GM19395 (cell line): Measurements from ENCODE around the gene PREX1.

Source experiments
- ATAC-seq: cut with Tn5 transposase; IDR thresholded peaks from one replicate; pipeline ENCODE4 v1.9.1; 2021; ENCODE audit warnings: mild to moderate bottlenecking, moderate library complexity; ENCODE audit not compliant: unreplicated experiment

PREX1 gene

DNA sequence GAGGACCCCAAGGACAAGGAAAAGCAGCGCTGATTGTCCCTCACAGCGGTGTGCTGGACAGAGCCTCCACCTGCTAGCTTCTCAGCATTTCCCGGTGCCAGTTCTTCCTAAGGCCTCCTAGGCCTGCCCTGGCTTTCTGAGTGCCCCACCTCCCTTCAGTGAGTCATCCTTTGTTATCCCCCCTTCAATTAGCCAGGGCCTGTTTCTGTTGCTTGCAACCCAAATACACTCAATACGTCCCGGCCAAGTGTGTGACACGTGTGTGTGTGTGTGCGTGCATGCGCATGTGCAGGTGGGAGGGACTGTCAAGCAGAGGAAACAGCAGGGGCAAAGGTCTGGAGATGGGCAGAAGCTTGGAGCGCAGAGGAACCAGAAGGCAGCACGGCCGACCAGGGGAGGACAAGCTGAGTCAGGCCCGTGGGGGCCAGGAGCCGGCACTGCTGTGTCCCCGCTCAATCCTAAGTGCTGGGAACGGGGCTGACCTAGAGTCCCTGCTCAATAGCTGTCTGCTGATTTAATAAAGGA is 159.8 kb downstream of the PREX1 start:
- no peak for ATAC-seq

DNA sequence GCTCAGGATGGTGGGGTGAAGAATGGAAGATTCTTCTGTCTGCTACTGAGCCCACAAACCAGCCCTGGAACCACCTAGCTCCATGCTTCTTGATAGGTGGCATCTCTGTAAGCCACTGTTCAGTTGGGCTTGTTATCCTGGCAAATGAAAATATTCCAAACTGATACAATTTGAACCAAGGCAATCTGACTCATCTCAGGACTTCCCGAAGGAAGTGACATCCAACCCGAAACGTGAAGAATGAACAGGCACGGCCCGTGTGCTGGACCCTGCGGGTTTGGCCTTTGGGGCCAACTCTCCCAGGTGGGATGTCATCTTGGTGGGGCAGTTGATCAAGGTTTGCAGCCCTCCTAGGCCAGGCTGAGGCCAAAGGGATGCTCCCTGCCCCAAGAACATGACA is 160.3 kb downstream of the PREX1 start:
- no peak for ATAC-seq

DNA sequence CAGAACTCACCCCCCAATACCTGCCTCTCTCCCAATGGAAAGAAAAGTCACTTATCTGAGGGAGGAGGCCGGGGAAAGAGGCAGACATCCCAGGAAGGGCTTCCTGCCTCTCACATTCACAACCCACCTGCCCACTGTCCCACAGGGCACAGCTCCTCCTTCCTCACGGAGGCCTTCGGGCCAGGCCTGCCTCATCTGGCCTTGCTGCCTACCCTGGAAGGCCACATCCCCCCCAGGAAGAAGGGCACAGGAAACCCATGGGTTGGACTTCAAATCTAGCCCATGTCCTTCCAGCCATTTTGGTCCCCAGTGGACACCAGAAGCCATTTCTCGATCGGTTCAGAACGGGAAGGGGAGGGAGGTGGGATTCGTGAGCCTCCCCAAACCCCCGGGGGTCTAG is 162.0 kb downstream of the PREX1 start:
- no peak for ATAC-seq

DNA sequence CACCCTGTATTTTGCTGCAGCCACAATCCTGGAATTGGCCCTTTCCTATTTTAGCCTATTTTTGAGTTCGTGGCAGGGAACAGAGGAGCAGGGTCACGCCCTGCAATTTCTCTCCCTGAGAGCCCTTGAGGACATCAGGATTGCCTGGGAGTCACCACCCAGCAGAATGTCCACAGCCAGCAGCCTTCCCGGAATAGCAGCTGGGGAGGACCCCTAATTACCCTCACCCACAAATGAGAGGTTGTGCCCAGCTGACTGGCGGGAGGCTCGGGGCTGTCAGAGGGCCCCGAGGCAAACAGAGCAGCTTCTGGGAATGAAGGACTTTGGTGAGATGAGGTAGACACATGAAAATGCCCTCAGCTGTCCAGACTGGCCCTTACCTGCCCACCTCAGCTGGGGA is 165.1 kb downstream of the PREX1 start:
- ATAC-seq, result no peak

DNA sequence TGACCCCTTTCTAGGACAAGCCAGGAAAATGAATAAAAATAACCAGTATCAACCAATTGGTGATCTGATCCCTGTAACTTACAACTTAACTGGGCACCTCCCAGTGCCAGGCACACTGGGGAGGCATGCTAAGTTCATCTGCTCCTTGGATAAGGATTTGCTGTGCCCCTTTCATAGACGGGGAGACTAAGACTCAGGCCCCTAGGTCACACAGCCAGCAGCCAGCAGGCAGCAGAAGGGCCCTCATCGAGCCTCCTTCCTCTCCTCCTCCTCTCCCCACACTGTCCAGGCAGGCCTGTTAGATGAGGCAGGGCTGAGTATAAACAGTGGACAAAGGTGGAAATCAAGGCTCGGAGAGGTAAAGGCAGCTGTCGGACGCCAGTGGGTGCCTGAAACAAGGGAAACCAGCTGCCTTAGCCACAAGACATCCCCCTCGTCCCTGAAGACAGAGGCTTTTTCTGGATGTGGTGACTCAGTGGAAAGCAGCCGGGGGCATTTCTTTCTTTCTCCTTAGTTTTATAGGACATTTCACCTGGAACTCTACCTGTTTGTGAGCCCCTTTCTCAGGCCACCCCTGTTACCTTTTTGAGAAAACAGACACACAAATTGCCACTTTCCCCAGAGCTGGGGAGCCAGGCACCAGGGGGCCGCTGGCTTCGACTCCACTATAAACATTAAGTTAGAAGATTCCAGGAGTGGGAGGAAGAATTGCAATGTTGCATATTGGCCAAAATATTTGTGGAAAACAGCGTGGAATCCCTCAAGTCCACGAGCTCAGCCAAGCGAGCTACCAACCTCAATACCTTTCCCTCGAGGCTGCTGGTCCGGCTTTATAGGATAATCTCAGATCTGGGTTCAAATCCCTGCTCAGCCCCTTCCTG is 166.0 kb downstream of the PREX1 start:
- ATAC-seq, result no peak

DNA sequence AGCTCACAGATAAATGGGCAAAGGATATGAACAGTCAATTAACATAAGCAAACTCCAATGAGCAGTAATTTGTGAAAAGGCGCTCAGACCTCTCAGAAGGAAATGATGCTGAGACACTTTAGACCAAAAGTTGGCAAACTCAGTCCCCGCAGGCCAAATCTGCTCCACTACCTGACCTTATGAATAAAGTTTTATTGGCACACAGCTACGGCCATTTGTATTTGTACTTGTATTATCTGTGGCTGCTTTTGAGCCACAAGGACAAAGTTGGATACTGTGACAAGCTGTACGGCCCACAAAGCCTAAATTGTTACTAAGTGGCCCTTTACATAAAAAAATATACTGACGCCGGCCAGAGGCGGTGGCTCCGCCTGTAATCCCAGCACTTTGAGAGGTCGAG is 167.0 kb downstream of the PREX1 start:
- no peak for ATAC-seq

DNA sequence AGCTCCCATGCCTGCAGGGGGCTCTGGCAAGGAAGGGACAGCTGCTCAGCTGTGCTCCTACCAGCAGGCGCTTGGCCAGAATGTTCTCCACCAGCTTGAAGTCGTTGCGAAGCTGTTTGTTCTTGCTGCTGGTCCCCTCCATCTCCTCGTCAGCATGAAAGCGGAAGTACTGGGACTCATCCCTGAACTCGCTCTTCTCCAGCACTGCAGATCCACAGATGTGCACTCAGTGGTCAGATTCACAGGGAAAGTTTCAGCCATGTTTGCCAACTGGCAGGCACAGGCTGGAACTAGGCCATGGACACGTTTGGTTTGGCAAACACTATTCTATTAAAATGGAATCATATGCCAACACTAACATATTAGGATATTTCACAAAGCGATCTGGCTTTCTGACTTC is 167.9 kb downstream of the PREX1 start:
- no peak for ATAC-seq

DNA sequence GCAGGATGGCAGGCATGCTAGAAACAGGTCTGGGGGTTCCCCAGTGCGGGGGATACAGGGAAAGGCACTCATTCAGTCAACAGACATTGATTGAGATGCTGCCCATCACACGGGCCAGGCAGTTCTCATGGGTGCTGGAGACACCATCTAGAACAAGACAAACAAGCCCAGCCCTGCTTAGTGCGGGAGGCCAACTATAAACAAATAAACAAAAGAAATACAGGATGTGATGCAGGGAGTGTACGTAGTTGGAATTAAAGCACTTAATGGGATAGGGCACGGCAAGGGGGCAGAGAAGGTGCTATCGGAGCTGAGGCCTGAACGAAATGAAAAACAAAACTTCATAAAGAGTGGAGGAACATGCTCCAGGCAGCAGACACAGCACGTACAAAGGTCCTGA is 169.3 kb downstream of the PREX1 start:
- ATAC-seq, result no peak

DNA sequence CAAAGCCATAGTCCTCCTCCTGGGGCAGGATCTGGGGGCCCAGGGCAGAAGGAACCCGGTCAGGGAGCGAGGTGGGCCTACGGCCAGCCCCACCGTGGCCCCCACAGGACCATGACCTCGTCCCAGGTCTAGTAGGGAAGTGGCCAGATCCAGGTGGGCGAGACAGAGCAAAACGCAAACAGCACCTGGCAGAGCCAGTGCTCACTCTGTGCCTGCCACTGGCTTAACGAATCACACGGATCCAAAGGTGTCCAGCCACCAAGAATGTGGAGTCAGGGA is 169.7 kb downstream of the PREX1 start:
- ATAC-seq, result no peak

DNA sequence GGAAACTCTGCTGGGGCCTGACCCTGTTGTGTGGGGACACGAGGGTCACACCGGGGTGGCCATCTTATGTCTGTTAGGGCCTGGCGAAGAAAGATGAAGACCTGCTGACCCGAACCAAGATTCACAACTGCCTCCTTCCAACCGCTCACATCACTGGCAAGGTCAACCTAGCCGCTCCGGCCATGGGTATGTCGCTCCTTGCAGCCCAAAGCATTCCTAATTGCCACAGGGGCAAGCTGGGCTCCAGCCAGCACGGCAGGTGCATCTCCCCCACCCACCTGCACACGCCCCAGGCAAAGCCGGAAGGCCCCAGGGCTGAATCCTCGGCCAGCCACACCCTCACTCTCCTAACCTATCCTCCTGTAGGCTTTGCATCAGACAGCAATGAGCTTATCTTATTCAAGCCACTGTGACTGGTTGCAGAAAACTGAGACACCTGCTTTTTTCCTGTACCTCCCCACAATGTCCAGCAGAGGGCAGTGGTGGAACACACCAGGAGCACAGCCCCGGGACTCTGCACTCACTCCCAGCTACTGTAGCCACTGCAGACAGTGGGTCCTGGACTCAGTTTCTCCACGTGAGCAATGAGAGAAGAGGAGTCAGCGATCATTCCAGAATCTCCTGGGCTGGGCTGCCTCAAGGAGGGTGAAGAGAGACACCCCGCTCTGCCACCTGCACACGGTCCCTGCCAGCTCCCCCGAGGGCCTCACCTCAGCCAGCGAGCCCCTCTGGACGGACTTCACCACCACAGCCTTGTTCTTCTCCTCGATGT is 170.2 kb downstream of the PREX1 start:
- no peak for ATAC-seq

DNA sequence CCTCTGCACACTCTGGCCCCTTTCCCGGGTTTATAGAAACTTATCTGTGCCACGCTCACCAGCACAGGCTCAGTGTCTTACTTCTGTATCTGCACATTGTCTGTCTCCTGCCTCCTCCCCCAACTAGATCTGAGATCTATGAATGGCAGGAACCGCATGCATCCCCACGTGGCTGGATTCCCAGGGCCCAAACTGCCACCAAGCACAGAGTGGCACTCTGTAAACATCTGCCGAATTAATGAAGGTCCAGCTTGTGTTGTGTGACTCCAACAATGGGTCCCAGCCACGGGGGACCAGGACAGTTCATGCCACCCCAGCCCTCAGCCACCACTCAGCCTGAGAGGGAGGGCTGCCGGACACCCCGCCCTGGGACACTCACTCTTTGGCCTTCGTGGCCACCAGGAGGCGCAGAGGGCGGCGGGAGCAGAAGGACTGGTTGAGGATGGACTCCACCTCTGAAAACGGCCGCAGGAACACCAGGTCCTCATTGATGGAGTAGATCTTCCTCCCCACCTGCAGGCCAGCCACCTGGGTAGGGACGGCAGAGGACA is 171.1 kb downstream of the PREX1 start:
- ATAC-seq, result no peak

DNA sequence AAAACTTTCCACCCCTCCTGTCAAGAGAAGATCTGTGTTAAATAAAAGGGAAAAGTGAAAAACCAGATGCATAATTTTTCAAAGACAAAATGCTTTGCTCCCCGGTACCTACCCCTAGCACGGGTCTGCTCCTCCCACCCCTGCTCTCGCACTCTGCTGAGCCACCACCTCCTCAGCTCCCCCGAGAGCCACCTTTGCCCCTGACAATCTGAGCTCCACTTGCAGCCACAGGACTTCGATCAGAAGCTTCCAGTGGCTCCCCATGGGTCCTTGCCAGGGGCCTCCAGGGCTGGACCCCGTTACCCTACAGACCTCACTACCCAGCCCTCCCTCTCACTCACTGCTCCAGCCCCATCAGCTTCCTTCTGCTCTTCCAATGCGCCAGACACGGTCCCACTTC is 171.7 kb downstream of the PREX1 start:
- no peak for ATAC-seq

DNA sequence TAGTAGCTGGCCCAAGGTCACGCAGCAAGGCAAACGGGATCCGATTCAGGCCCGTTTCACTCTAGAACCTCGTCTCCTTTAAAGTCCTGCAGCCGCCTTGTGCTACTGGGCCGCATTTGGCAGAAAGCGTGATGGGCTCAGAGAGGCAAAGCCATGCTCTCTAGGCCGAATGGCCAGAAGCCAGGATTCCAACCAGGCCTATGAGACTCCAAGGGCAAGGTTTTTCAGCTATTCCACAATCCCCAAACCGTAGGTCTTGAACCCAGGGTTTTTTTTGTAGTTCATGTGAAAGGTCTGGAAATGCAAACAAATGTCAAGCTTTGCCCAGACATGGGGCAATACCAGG is 174.1 kb downstream of the PREX1 start:
- no peak for ATAC-seq

DNA sequence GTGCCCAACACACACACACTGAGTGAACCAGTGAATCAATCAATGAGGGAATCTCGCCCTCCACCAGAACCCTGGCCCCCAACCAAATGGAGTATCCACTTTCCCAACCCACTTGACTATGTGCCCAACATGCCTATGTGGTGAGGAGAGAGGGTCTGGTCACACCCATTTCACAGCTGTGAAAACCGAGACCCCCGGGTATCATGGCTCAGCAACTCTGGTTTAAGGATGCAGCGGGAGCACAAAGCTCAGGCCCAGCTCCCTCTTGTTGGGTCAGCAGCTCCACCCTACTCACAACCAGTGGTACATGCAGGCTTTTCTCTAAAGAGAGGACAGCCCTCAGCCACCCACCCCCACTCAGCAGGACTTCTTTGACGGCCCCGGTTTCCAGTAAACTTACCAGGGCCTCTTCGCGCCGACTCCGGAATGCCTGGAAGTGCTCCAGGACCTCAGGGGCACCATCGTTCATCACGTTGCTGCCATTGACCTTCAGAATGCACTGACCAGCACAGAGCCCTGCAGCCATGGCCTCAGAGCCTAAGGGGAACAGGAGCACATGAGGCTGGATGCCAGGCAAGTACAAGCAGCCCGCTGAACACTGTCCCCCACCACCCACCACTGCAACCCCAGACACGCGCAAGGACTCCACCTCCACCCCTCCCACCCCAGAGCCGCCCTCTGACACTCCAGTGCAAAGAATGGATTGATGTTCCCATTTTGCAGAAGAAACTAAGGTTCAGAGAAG is 174.7 kb downstream of the PREX1 start:
- ATAC-seq, result no peak

DNA sequence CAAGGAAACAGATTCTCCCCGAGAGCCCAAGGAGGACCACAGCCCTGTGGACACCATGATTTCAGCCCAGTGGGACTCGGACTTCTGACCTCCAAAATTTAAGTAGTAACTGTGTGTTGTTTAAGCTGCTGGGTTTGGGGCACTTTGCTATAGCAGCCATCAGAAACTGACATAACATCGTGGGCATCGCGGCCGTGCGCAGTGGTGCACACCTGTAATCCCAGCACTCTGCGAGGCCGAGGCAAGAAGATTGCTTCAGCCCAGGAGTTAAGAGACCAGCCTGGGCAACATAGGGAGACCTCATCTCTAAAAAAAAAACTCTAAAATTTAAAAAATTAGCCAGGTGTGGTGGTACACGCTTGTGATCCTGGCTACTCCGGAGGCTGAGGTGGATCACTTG is 175.8 kb downstream of the PREX1 start:
- no peak for ATAC-seq

DNA sequence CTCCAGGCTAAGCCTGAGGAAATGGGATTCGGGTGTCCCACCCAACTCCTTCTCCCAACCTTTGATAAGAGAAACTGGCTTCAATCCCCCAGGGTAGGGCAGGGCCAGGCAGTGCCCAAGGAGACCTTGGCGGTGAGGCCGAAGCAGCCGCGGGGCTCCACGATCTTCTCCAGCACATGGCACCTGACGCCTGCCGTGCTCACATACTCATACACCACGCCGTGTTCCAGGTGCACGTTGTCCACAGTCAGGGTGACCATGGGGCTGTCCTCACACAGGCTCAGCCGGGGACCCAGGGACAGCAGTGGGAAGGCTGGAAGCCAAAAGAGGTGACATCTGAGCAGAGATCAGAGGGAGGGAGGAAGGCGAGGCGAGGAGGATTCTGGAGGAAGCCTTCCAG is 176.5 kb downstream of the PREX1 start:
- no peak for ATAC-seq

DNA sequence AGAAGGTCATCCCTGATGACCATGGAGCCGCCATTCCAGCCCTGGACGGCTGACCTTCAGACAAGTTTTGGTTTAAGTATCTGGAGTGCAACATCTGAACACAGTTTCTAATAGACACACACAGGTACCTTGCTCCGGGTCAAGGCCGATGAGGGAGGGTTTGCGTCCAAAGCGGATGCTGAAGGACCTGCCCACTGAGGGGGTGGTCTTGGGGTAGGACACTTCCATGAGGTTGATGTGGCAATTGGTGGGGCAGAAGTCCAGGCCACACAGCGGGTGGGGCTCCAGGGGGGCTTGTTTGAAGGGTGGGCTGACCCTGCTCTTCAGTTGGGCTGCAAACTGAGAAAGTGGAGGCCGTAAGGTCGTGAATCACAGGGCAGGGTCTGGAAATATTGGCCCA is 177.9 kb downstream of the PREX1 start:
- ATAC-seq, result no peak

DNA sequence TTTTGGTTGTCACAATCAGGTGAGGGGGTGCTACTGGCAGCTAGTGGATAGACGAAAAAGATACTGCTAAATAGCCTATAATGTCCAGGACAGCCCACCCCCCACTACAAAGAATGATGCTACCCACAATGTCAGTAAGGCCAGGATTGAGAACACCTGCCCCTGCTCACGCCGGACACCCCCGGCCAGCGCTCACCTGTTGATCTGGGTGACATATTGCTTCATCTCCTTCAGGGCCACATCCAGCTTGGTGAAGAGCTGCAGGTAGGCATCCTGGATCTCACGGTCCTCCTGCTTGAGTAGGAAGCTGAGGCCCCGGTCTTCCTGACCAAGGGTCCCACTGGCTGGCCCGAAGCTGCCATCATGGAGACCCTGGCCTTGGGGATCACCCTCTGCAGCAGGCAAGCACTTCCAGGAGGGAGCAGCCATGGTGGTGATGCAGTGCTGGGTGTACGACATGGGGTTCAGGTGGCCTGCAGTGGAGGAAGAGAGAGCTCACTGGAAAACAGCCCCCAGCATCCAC is 178.6 kb downstream of the PREX1 start:
- ATAC-seq, result no peak

DNA sequence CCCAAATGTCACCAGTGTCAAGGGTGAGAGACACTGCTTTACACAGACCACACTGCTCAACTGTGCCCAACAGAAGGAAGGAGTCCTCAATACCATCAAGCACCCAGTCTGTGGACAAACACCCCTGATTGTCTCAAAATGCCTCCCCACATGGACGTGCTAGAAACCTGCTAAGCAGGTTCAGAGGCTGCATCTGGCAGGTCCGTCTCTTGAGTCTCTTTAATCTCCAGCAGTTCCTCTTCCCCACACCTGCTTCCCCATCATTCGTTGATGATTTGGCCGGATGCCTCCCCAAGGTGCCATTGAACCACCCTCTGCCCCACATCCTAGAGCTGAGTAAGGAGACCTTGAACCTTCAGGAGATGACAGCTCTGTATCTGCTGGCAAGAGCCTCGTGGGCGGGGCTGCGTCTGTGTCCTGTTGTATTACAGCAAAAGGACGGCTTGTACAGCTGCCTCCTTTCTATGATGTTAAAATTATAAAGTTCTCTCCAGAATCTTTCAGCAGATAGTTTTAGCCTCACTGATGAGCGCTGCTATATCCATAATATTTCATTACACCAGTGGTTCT is 179.2 kb downstream of the PREX1 start:
- ATAC-seq, result no peak

DNA sequence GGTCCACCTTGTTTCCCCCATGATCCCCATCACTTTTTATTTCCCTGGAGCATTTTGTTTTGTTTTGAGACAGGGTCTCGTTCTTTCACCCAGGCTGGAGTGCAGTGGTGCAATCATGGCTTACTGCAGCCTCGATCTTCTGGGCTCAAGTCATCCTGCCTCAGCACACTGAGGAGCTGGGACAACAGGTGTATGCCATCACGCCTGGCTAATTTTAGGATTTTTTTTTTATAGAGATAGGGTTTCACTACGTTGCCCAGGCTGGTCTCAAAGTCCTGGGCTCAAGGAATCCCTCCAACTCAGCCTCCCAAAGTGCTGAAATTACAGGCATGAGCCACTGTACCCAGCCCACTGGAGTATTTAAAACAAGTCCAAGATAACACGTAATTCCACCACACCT is 179.9 kb downstream of the PREX1 start:
- ATAC-seq, result no peak

DNA sequence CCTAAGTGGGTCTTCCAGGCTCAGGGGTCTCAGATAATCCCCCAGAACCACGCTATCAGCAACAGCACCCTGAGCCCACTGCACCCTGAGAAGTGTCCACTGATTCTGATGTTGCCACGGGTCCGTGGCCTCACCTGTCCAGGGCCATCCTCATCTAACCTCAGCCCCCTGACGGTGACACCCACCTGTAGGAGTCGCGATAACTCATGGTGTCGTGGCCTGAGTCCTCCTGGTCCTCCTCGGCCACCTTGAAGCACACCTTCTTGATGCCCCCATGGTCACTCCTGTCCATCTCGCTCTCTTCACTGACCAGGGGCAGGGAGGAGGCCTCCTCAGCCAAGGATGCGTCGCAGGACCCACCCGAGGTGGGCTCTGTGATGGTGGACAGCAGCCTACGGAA is 182.1 kb downstream of the PREX1 start:
- no peak for ATAC-seq
